SIG-M5 treated with dmso at 0.1 percent for 504 hours (cell line): ENCODE data around the gene GID8.

ENCODE experiments used
- DNase-seq: peaks from one replicate; lab custom pipeline; 2025; ENCODE audit not compliant: unreplicated experiment; lab: John Stamatoyannopoulos, UW

GID8 gene

GRCh38 chr20:62938105-62938888 is at the start of gene GID8:
Gene GID8, plus strand, starts transcription at chr20:62938147. Its CDS starts 3,356 bp downstream, at chr20:62941503.
- peak; percentile 63 for DNase-seq

- no peak for DNase-seq
These were observed 49.5 kb upstream of the GID8 start for GRCh38 chr20:62888406-62888805.

GRCh38 chr20:62888910-62889309 is 49.0 kb upstream of the GID8 start:
- no peak for DNase-seq

GRCh38 chr20:62889411-62889810 is 48.5 kb upstream of the GID8 start:
- no peak for DNase-seq

GRCh38 chr20:62889871-62890270 is 48.1 kb upstream of the GID8 start:
- no peak for DNase-seq

GRCh38 chr20:62890444-62890843 is 47.5 kb upstream of the GID8 start:
- no peak for DNase-seq

GRCh38 chr20:62891111-62891510 is 46.8 kb upstream of the GID8 start:
- DNase-seq, result no peak

- DNase-seq, result no peak
These were observed 45.3 kb upstream of the GID8 start for GRCh38 chr20:62892348-62893304.

- DNase-seq, result no peak
These were observed 44.2 kb upstream of the GID8 start for GRCh38 chr20:62893700-62894099.

GRCh38 chr20:62894261-62894660 is 43.7 kb upstream of the GID8 start:
- DNase-seq, result no peak

- DNase-seq, result no peak
These were observed 42.4 kb upstream of the GID8 start for GRCh38 chr20:62895539-62895938.

- no peak for DNase-seq
These were observed 41.4 kb upstream of the GID8 start for GRCh38 chr20:62896526-62896925.

- DNase-seq, result no peak
These were observed 40.3 kb upstream of the GID8 start for GRCh38 chr20:62897666-62898065.

GRCh38 chr20:62898093-62898964 is 39.6 kb upstream of the GID8 start:
- no peak for DNase-seq

- DNase-seq, result no peak
These were observed 38.8 kb upstream of the GID8 start for GRCh38 chr20:62898970-62899632.

GRCh38 chr20:62899633-62900051 is 38.3 kb upstream of the GID8 start:
- DNase-seq, result no peak

GRCh38 chr20:62900052-62900691 is 37.8 kb upstream of the GID8 start:
- peak; percentile 71 for DNase-seq

GRCh38 chr20:62900692-62901584 is 37.0 kb upstream of the GID8 start:
- DNase-seq, result peak; percentile 78

- no peak for DNase-seq
These were observed 36.1 kb upstream of the GID8 start for GRCh38 chr20:62901891-62902290.
